DMS114 treated with DMSO at 0.1 percent for 48 hours (cell line): ENCODE results near the gene BDH2.

Source experiments
- DNase-seq: peaks from one replicate; lab custom pipeline; 2025; ENCODE audit not compliant: unreplicated experiment; lab: John Stamatoyannopoulos, UW

BDH2 gene

GRCh38 chr4:103085555-103086196 is 14.0 kb downstream of the BDH2 start:
- DNase-seq: no peak

- DNase-seq: no peak
These were observed 20.0 kb downstream of the BDH2 start for GRCh38 chr4:103079621-103080020.

GRCh38 chr4:103076747-103077347 is 22.8 kb downstream of the BDH2 start, which contains the start of gene SLC9B2:
TSS of gene SLC9B2 (minus strand) at chr4:103076761. CDS start at chr4:103067550, 9,211 bp downstream.
- DNase-seq: peak; percentile 21

GRCh38 chr4:103075894-103076746 is 23.5 kb downstream of the BDH2 start:
- no peak for DNase-seq

- DNase-seq: no peak
These were observed 24.2 kb downstream of the BDH2 start for GRCh38 chr4:103075435-103075893.

- no peak for DNase-seq
These were observed 24.7 kb downstream of the BDH2 start for GRCh38 chr4:103074744-103075434.

GRCh38 chr4:103073792-103074438 is 25.7 kb downstream of the BDH2 start:
- no peak for DNase-seq

GRCh38 chr4:103067841-103068547 is 31.6 kb downstream of the BDH2 start:
- DNase-seq: no peak

GRCh38 chr4:103060453-103061148 is 39.0 kb downstream of the BDH2 start:
- DNase-seq: no peak

- no peak for DNase-seq
These were observed 45.6 kb downstream of the BDH2 start for GRCh38 chr4:103054030-103054429.

GRCh38 chr4:103052779-103053178 is 46.9 kb downstream of the BDH2 start:
- DNase-seq: no peak

GRCh38 chr4:103052145-103052544 is 47.5 kb downstream of the BDH2 start:
- DNase-seq: no peak

GRCh38 chr4:103050736-103051436 is 48.7 kb downstream of the BDH2 start:
- DNase-seq: no peak

GRCh38 chr4:103046416-103047290 is 53.0 kb downstream of the BDH2 start:
- DNase-seq: peak; percentile 1

GRCh38 chr4:103044183-103044582 is 55.5 kb downstream of the BDH2 start:
- DNase-seq: no peak

- DNase-seq: no peak
These were observed 63.5 kb downstream of the BDH2 start for GRCh38 chr4:103036169-103036568.

- DNase-seq: peak; percentile 6
These were observed 67.1 kb downstream of the BDH2 start for GRCh38 chr4:103032574-103032973.

GRCh38 chr4:103030791-103031190 is 68.8 kb downstream of the BDH2 start:
- DNase-seq: no peak
